HG03280 (cell line): ENCODE measurements around the gene LDB1.
A peak's percentile ranks its signal among the peaks of the same experiment; 100 is the strongest.

Source experiments
- ATAC-seq: cut with Tn5 transposase; IDR thresholded peaks from one replicate; pipeline ENCODE4 v1.9.1; 2021; ENCODE audit warnings: mild to moderate bottlenecking, moderate library complexity; ENCODE audit not compliant: unreplicated experiment

LDB1 gene

DNA sequence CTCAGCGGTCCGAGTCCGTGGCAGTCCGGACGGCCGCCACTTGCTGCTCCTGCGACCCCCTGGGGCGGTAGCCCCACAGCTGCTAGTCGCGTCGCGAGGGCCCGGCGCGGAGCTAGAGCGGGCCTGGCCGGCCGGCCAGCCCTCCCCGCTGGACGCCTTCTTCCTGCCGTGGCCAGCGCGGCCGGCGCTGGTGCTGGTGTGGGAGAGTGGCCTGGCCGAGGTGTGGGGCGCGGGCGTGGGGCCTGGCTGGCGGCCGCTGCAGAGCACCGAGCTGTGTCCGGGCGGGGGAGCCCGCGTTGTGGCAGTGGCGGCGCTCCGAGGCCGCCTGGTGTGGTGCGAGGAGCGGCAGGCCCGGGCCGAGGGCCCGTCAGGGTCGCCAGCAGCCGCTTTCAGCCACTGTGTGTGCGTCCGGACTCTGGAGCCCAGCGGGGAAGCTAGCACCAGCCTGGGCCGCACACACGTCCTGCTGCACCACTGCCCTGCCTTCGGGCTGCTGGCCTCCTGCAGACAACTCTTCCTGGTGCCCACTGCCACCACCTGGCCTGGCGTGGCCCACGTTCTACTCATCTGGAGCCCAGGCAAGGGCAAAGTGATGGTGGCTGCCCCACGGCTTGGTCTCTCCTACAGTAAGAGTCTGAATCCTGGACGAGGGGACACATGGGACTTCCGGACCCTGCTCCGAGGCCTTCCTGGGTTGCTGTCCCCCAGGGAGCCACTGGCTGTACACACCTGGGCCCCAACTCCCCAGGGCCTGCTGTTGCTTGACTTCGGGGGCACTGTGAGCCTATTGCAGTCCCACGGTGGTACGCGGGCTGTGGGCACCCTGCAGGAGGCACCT is 54.4 kb downstream of the LDB1 start:
- peak; percentile 39 for ATAC-seq

DNA sequence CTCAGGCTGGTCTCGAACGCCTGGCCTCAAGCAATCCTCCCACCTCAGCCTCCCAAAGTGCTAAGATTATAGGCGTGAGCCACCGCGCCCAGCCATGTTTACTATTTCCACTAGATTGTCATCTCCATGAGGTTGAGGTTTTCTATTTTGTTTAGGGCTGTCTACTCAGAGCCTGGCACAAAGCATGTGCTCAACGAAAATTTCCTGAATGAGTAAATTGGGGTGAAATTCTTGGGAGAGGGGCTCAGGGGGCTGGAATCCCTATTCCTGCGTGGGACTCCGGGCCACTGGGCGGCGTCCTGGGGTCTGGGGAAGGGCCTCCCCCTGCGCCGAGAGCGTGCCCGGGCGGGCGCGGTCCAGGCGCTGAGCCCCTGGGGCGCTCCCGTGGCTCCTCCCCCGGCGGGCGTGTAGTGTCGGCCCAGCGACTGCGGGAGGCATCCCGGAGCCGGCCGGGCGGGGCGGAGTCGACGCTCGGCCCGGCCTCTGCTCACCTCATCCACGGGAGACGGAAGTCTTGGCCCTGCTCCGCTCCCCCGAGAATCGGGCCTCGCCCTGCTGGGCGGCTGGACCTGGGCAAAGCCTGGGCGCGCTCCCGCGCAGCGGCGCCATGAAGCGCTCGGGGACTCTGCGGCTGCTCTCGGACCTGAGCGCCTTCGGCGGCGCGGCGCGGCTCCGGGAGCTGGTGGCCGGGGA is 55.2 kb downstream of the LDB1 start, which contains the start of gene HPS6:
HPS6 (plus strand) TSS at position 482 of the 693 bp plus-strand sequence; CDS start at position 608, 126 bp downstream.
- peak; percentile 96 for ATAC-seq

DNA sequence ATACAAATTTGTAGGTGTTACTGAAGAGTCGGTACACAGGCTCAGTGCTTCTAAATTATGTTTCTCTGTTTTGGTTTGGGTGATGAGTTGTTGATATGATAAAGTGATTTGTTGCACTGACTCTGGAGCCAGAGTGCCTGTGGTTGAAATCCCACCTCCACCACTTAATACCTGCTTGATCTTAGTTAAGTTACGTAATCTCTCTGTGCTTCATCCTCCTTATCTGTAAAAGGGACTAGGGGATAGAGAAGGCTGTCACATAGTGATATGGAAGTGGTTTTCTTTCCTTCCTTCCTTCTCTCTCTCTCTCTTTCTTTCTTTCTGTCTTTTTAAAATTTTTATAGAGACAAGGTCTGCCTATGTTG is 55.7 kb downstream of the LDB1 start:
- no peak for ATAC-seq

DNA sequence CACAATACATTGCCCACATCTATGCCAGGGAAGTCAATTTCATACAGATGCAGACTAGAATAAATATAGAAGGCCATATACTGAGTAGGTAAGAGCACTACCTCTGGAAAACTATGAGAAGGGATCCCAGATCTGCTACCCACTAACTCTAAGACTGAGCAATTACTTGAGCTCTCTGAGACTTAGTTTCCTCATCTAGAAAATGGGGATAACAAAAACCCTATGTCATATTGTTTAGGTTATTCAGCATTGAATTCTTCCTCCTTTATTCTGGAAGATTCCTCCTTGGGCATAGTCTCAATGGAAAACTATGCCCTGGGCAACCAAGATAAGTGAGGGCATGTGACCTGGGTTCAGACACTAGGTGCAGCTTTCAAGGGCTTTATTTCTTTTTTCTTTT is 60.2 kb downstream of the LDB1 start:
- ATAC-seq: no peak
